Stimulated activated CD8-positive, alpha-beta memory T cell treated with anti-CD3 and anti-CD28 coated beads, Interleukin-7, amount 100 ng/mL, for 4 hours (primary cell): ENCODE results near the gene ITPK1.

ENCODE experiments used
- DNase-seq, 2 donors: peaks; one replicate each; pipeline ENCODE4 v3.0.0-alpha.2; 2020; ENCODE audit warnings: low read depth in 2 of 2

Gene ITPK1

DNA sequence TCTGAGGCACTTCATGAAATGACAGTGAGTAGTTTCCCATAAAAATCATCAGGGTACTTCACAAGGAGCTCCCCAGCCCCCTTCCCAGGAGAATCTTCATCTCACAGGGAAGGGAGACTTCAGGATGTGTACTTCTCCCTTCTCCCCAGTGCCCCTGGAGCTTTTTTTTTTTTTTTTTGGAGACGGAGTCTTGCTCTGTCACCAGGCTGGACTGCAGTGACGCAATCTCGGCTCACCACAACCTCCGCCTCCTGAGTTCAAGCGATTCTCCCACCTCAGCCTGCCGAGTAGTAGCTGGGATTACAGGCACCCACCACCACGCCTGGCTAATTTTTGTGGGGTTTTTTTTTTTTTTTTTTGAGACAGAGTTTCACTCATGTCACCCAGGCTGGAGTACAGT is 10.4 kb downstream of the ITPK1 start:
- no peak for DNase-seq

- DNase-seq: no peak
These were observed 10.8 kb downstream of the ITPK1 start for GRCh38 chr14:93104961-93105360.

DNA sequence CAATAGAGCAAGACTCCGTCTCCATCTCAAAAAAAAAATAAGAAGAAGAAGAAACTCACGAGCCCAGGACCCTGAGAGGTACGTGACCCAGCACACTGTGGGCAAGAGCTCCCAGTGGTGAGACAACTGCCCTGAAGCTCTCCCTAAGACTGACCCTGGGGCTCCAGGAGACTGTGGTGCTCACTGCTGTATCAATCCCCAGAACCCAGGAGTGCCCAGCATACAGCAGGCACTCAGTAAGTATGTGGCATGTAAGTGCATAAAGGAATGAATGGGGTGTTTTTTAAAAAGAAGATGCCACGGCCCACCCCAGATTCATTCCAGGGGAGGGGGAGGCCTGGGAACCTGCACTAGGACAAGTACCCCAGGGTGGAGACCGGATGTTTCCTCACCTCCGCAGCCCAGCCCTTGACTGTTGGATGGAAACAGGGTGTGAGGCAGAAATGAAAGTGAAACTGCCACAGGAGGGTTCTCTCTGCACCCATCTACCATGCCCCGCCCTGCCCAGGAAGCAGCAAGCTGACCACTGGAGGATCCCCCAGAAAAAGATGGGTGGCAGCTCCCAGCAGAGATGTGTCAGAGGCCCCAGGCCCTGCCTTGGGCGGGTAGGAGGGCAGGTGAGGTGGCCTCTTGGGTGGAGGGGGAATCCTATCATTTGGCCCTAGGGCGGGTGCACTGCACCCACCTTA is 12.2 kb downstream of the ITPK1 start:
- DNase-seq: peak; percentile 60 to 67

- no peak for DNase-seq
These were observed 13.6 kb downstream of the ITPK1 start for GRCh38 chr14:93102141-93102540.

DNA sequence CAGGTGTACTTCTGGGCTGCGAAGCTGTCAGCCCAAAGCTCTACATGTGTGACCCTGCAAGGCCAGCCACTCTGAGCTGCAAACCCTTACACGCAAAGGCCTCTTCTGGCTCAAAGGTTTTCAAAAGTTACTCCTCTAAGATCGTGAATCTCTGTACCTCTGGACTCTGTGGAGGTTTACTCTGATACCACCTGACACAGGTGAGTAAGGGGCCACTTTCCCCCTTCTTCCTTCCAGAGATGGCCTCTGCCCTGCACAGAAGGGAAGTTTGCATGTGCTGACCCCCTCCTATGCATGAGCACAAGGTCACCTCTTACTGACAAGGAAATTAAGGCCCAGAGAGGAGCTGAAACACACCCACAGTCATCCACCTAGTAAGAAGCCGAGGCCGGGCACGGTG is 14.5 kb downstream of the ITPK1 start:
- no peak for DNase-seq

DNA sequence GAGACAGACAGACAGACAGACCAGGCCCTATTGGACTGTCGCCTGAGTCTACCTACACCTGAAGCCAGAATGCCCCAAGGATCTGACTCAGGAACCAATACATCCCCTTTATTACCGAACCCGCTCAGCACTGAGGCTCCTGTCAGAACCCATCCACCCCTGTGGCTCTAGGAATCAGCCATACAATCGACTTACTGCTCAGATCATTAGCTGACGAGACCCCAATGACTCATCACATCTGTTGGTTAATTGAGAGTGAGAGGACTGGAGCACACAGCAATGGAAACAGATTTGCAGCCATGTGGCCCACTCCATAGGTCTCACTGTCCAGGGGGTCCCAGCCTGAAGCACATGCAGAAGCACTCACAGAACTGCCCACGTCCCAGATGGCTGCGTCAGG is 15.2 kb downstream of the ITPK1 start:
- DNase-seq: no peak

- DNase-seq: no peak
These were observed 15.6 kb downstream of the ITPK1 start for GRCh38 chr14:93100100-93100499.

DNA sequence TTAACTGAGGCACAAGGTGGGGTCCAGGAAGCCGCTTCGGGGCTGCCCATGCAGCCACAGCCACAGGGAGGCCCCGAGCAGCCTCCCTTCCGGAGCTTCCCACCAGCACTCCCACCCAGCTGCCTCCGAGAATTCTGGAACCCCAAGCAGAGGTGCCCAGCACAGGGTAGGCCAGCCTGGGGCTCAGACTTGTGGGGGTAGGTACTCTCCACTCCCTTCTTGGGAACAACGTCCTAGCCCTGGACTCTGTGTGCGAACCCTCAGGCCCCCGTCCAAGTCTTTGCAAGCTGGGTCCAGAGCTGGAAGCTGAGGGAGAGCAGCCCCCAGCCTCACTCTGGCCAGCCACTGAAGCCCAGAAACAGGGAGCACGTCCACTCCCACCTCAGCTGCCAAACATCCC is 16.1 kb downstream of the ITPK1 start:
- no peak for DNase-seq

- no peak for DNase-seq
These were observed 16.5 kb downstream of the ITPK1 start for GRCh38 chr14:93099196-93099595.

- no peak for DNase-seq
These were observed 18.9 kb downstream of the ITPK1 start for GRCh38 chr14:93096691-93097322.

DNA sequence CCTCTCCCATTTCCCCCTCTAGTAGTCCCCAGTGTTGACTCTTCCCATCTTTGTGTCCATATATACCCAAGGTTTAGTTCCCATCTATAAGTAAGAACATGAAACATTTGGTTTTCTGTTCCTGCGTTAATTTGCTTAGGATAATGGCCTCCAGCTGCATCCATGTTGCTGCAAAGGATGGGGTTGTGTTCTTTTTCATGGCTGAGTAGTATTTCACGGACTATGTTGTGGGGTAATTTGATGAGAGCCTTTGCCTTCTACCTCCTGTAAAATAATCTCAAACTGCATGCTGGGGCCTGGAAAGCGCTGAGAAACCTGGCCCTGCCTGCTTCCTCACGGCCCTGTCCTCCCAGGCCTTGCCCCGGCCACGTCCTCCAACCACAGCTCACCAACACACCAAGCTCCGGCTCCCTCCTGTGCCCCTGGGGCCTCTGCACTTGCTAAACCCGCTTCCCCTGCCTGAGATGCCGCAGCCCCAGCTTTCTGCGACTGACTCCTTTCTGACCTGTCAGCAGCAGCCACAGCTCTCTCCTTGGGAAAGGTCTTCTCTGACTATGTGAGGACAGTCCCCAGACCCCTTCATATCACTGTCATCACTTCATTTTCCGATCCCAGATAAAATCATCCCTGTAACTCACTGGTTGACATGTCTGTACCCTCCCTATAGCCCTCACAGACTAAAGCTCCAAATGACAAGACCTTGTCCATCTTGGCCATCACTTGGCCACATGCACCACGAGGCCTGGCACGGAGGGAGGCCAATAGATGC is 19.8 kb downstream of the ITPK1 start:
- no peak for DNase-seq

DNA sequence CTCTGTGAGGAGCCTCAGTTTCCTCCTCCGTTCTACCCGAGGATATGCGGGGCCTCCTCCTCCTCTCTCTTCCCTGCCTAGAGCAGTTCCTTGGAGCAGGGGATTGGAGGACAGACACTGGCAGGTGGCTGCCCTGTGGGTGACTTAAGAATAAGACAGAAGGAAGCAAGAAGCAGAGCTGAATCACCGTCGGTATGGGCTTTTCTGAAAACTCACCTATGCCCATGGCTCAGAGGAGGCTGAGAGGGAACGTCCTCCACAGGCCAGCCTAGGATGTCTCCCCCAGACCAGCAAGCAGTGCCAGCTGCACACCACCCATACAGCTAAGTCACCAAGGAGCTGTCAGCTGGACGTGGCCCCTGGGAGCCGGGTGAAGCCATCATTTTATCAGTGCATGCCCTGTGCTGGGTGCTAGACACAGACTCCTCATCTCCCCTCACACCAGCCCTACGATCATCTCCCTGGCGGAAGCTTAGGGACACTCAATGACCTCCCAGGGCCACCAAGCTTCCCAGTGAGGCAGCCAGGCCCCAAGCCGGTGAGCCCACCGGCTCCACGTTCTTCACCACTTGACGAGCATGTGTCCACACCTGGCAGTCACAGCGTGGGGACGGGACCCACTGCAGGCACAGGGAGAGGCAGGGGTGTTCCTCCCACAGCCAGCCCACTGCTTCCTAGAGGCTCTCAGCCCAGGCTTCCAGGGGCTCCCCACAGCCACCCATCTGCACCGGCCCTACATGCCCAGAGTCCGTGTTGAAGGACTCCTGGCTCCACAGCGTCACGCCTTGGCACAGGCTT is 21.4 kb downstream of the ITPK1 start:
- DNase-seq: no peak

DNA sequence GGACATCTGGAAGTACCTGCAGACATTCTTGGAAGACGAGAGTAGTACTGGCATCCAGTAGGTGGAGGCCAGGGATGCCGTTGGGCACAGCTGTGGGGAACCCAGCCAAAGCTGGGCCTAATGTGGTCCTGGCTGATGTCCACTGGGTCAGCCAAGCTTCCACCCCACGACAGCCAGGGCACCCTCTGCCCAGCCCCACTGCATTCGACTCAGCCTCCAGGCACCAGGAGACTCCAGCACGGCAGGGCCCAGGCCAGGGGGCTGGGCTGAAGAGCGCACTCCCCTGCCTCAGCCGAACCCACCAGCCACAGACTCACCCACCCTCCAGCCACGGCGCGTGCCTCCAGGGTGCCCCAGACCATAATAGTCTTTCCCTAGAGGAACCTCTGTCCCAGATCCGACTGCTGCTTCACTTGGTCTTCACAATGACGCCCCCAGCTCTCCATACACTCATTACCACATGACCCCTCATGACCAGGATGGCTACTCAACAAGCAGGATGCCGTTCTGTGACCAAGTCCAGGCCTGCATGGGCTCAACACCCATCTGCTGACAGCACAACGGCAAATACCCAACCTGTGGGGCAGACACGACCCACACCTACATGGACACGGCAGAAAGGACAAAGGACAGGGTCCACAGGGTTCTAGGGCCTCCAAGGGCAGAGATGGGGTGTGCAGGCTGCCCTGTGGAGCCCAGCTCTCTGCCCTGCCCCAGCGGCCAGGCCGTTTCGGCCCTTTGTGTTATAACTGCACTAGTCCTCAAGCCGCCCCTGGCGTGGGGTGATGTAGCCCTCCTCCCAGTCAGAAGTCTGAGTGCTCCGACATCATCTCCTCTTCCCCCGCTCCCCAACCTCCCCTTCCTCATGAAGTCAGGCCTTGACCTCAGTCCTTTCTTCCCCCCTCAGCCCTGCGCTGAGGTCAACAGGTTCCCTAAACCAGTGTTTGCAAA is 22.8 kb downstream of the ITPK1 start:
- DNase-seq: no peak

DNA sequence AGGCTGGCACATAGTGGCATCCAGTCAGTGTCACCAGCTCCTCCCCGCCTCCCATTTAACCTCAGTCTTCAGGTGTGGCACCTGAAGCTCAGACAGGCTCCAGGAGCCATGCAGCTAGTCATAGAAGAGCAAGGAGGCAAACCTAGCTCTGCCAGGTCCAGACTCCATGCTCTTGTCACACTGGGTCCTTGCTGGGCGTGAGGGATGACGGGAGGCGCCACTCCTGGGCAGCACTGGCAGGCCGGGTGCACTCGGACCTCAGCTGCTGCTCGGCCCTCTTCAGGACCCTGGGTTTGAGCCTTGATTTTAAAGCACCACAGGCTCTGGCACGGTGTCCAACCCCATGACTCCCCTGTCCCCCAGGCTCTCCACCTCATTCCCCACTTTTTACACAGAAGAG is 24.1 kb downstream of the ITPK1 start:
- no peak for DNase-seq

- no peak for DNase-seq
These were observed 24.7 kb downstream of the ITPK1 start for GRCh38 chr14:93090826-93091555.

DNA sequence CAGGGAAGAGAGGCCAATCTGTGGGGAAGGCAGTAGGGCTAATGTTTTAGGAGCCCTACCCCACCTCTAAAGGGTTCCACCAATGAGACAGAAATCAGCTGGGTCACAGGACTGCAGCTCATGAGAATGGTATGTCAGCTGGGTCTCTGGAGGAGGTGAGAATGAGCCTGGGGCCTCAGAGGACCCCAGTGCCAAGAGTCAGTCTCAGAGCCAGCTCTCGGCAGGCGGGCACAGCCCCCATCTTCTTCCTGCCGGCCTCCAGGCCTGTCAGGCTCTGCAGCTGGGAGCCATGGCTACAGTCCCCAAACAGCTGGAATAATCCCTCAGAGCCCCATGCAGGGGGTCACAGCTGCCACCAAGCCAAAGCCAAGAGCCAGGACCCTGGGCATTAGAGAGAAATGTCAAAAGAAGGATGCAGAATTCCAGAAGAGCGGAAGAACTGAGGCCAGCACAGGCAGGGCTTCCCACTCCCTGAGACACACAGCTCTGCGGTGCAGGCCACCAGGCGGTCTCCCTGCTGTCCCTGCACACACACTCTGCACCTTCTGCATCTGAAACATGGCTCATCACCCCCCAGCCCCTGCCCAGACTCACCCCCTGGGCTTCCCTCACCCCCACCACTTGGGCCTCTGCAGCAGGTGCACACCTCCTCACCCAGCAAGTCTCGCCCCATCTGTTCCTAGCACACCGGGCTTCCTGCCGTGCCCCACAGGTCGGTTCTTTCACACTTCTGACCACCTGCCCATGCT is 26.0 kb downstream of the ITPK1 start:
- DNase-seq: no peak

DNA sequence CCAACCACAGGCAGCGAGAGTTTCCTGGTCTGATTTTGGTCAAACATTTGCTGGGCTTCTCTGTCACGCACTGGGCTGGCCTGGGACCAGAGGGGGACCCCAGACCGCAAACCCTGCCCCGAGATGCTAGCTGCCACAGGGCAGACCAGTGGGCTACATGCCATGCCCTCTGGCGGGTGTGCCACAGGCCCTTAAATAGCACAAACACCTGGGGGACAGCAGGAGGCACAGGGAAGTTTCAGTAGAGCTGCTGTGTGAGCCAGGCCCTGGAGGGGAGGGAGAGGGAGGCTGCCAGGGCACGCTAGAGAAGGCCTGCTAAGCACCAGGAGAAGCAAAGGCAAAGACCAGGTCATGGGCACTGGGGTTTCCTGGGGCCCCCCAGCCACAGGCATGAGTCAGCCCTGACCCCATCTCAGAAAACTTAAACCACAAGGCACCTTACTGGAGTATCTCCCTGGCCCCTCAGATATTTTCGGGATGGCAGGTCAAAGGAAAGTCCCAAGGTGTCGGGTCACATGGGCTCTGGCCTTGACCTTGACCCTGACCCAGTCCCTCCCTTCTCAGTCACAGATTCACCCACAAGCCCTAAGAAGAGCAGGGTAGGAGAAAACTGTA is 29.2 kb downstream of the ITPK1 start:
- no peak for DNase-seq

- DNase-seq: no peak
These were observed 29.8 kb downstream of the ITPK1 start for GRCh38 chr14:93085911-93086310.
